OCI-LY3 (cell line): Measurements from ENCODE around the gene ST6GAL1.

ENCODE experiments used
- H2AFZ ChIP-seq: fragments of 200-600, 300-600 bp; shearing (Covaris generic); 2 replicates; pipeline ENCODE4 v1.6.0; 2014; ENCODE audit warnings: antibody characterized with exemption, low read depth, low read length
- H3K27ac ChIP-seq: fragments of 200-600, 300-600 bp; sonication (generic); 2 replicates; pipeline ENCODE4 v1.5.1; 2014; ENCODE audit warnings: mild to moderate bottlenecking, low read length, moderate library complexity, mixed read lengths
- H3K27me3 ChIP-seq: fragments of 200-600, 300-600 bp; sonication (generic); 2 replicates; pipeline ENCODE4 v1.6.1; 2014; ENCODE audit warnings: low read depth, low read length, mixed read lengths
- H3K36me3 ChIP-seq: fragments of 200-600, 300-600 bp; sonication (generic); replicated peaks from 2 replicates; pipeline ENCODE3; 2014; ENCODE audit warnings: low read depth, low read length, mixed read lengths
- H3K4me1 ChIP-seq: fragments of 300-600, 200-600 bp; sonication (generic); 2 replicates; pipeline ENCODE4 v1.6.1; 2014; ENCODE audit warnings: low read length, mixed read lengths
- H3K4me2 ChIP-seq: fragments of 200-600, 300-600 bp; sonication (generic); 2 replicates; pipeline ENCODE4 v1.6.1; 2014; ENCODE audit warnings: low read length, mixed read lengths
- H3K4me3 ChIP-seq: fragments of 300-600, 200-600 bp; sonication (generic); 2 replicates; pipeline ENCODE4 v1.5.1; 2014; ENCODE audit warnings: antibody characterized with exemption, mild to moderate bottlenecking, low read length, moderate library complexity
- H3K79me2 ChIP-seq: fragments of 300-600, 200-600 bp; shearing (Covaris generic); 2 replicates; pipeline ENCODE4 v1.6.1; 2014; ENCODE audit warnings: mild to moderate bottlenecking, low read length, mixed read lengths
- H3K9ac ChIP-seq: fragments of 300-600, 200-600 bp; shearing (Covaris generic); 2 replicates; pipeline ENCODE4 v1.6.0; 2014; ENCODE audit warnings: mild to moderate bottlenecking, low read length, moderate library complexity
- H3K9me3 ChIP-seq: fragments of 200-600, 300-600 bp; shearing (Covaris generic); 2 replicates; pipeline ENCODE4 v1.6.1; 2014; ENCODE audit warnings: low read length, mixed read lengths; ENCODE audit not compliant: insufficient read depth
- H4K20me1 ChIP-seq: fragments of 200-600, 300-600 bp; sonication (generic); 2 replicates; pipeline ENCODE4 v1.6.1; 2016; ENCODE audit warnings: low read length, mixed read lengths; ENCODE audit not compliant: insufficient read depth
- EZH2phosphoT487 ChIP-seq: fragments of 200-600 bp; shearing (Covaris generic); IDR thresholded peaks from 2 replicates; pipeline ENCODE4 v1.6.1; 2018; ENCODE audit warnings: antibody characterized with exemption, mixed run types, low read depth
- TF ChIP-seq, protein P1 (sequence below): fragments of 200-600, 300-600 bp; sonication (generic); IDR thresholded peaks from 2 replicates; pipeline ENCODE4 v1.5.1; 2014; ENCODE audit warnings: antibody characterized with exemption, low read length, low read depth

The ST6GAL1 gene

DNA sequence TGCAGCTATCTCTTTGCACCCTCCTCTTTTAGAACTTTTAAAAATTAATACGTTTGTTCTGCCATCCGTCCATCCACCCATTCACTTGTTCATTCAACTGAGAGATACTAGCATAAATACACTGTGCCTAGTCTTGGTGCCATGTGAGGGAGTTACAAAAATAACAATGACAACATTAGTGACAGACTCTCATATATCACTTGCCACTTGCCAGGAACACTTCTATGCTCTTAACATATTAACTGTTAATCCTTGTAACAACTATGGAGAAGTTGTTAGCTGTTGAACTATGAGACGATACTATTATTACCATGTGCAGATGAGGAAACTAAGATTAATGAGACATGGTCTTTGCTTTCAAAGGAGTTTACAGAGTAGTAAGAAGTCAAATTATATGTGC is 175.4 kb downstream of the ST6GAL1 start:
- H2AFZ ChIP-seq: no peak overlapping the region
- no peaks in the 10 kb centered on the region for H4K20me1 ChIP-seq
- no peak for TF ChIP-seq EZH2phosphoT487
- TF ChIP-seq, protein P1, sequence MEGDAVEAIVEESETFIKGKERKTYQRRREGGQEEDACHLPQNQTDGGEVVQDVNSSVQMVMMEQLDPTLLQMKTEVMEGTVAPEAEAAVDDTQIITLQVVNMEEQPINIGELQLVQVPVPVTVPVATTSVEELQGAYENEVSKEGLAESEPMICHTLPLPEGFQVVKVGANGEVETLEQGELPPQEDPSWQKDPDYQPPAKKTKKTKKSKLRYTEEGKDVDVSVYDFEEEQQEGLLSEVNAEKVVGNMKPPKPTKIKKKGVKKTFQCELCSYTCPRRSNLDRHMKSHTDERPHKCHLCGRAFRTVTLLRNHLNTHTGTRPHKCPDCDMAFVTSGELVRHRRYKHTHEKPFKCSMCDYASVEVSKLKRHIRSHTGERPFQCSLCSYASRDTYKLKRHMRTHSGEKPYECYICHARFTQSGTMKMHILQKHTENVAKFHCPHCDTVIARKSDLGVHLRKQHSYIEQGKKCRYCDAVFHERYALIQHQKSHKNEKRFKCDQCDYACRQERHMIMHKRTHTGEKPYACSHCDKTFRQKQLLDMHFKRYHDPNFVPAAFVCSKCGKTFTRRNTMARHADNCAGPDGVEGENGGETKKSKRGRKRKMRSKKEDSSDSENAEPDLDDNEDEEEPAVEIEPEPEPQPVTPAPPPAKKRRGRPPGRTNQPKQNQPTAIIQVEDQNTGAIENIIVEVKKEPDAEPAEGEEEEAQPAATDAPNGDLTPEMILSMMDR: no peak
- H3K4me3 ChIP-seq: no peak overlapping the region
- no peaks in the 10 kb centered on the region for H3K9me3 ChIP-seq
- no peaks in the 10 kb centered on the region for H3K36me3 ChIP-seq
- H3K4me2 ChIP-seq: no peak overlapping the region
- H3K27ac ChIP-seq: no peak overlapping the region
- H3K27me3 ChIP-seq: no peaks in the 10 kb centered on the region
- no peak overlapping the region for H3K9ac ChIP-seq
- H3K4me1 ChIP-seq: peaks cover 26% of the 10 kb centered on the region
- H3K79me2 ChIP-seq: no peaks in the 10 kb centered on the region

DNA sequence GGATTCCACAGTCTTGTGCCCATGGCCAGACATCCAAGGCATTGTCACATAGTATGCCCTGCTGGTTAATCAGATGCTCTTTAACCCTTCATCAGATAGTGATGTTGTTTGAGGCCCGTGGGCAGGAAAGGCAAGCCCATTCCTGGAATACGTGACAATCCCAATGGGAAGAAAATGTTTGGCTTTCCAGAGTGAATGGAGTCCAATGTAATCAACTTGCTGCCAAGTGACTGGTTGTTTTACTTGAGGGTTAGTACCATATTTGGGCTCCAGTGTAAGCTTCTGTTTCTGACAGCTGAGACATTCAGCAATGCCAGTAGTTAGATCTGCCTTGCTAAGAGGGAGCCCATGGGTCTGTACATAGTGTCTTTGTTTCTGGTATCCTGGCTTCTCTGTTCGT is 177.7 kb downstream of the ST6GAL1 start:
- no peaks in the 10 kb centered on the region for H3K9me3 ChIP-seq
- no peak overlapping the region for H3K27ac ChIP-seq
- no peaks in the 10 kb centered on the region for H3K27me3 ChIP-seq
- H3K4me2 ChIP-seq: no peak overlapping the region
- H3K4me1 ChIP-seq: peaks cover 19% of the 10 kb centered on the region
- TF ChIP-seq, protein P1: no peak
- no peak for TF ChIP-seq EZH2phosphoT487
- H3K9ac ChIP-seq: no peak overlapping the region
- no peaks in the 10 kb centered on the region for H4K20me1 ChIP-seq
- H3K4me3 ChIP-seq: no peak overlapping the region
- H2AFZ ChIP-seq: no peak overlapping the region
- no peaks in the 10 kb centered on the region for H3K36me3 ChIP-seq
- no peaks in the 10 kb centered on the region for H3K79me2 ChIP-seq

DNA sequence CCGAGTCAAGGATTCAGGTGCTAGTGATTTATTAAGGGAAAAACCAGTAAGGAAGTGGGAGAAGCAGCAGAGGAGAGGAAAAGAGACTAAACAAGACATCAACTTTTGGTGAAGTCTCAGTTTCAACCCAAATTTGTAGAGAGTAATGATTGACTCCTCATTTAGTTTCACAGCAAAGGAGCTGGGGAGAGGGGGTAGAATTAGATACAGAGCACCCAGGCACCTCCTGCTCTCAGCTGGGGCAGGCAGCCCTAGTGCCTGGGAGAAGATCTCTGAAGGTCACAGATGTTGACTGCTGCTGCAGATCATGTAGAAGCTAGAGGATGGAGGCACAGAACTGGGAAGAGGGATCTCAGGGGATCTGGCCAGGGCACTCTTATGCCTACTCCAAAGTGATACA is 179.8 kb downstream of the ST6GAL1 start:
- H2AFZ ChIP-seq: no peak overlapping the region
- H3K79me2 ChIP-seq: no peaks in the 10 kb centered on the region
- H3K4me2 ChIP-seq: peak overlapping the region; percentile 27
- no peaks in the 10 kb centered on the region for H3K36me3 ChIP-seq
- H3K4me1 ChIP-seq: peaks cover 21% of the 10 kb centered on the region
- no peaks in the 10 kb centered on the region for H3K27me3 ChIP-seq
- TF ChIP-seq EZH2phosphoT487: no peak
- TF ChIP-seq, protein P1: no peak
- no peaks in the 10 kb centered on the region for H3K9me3 ChIP-seq
- no peak overlapping the region for H3K27ac ChIP-seq
- H3K9ac ChIP-seq: no peak overlapping the region
- no peak overlapping the region for H3K4me3 ChIP-seq
- no peaks in the 10 kb centered on the region for H4K20me1 ChIP-seq

- Histone ChIP-seq H3K9ac (no peak overlapping the region), H3K4me3 (no peak overlapping the region), H3K36me3 (no peaks in the 10 kb centered on the region), H4K20me1 (no peaks in the 10 kb centered on the region), H3K9me3 (no peaks in the 10 kb centered on the region), H3K27me3 (no peaks in the 10 kb centered on the region), H3K4me1 (peaks cover 21% of the 10 kb centered on the region), H3K27ac (no peak overlapping the region), H3K79me2 (no peaks in the 10 kb centered on the region), H2AFZ (no peak overlapping the region), H3K4me2 (peak overlapping the region; percentile 35)
- TF ChIP-seq, protein P1: peak; percentile 77
- no peak for TF ChIP-seq EZH2phosphoT487
Measured at GRCh38 chr3:187112934-187113793, 182.8 kb downstream of the ST6GAL1 start.
